GM12878 (cell line): ENCODE measurements around the gene EPHB1. TPM values are rescaled to one million over a fixed set of nuclear protein-coding genes. Genes with fewer than 3 reads are reported as not detected.
"Not testable (repeated sequence)": the region's sequence is repeated elsewhere in the genome, so short reads cannot be mapped to it uniquely, and the experiment has no call there.

ENCODE experiments used
- ATAC-seq: fragments of 200-7000 bp; cut with Tn5 transposase; 3 replicates; pipeline ENCODE4 v1.9.1; 2020; ENCODE audit warnings: mild to moderate bottlenecking, moderate library complexity
- BruUV-seq: library from RNA; stranded (reverse); fragments of 400-500 nt; replicated peaks from 2 replicates; lab custom pipeline; 2021; lab: Mats Ljungman, UMichigan
- CTCF ChIA-PET: fragments of 300-600 bp; sonication (Branson Sonifier 250); formaldehyde crosslinking; extraction: SDS; loops from one replicate; lab custom pipeline; 2021; ENCODE audit warnings: inconsistent platforms; lab: Yijun Ruan, JAX
- POLR2A ChIA-PET: fragments of 350-600 bp; formaldehyde crosslinking; extraction: SDS; loops from one replicate; lab custom pipeline; 2021; ENCODE audit warnings: inconsistent platforms; lab: Charles Lee
- RAD21 ChIA-PET: fragments of 300-600 bp; sonication (Branson Sonifier 250); formaldehyde crosslinking; loops from one replicate; lab custom pipeline; 2023; ENCODE audit warnings: antibody characterized with exemption; ENCODE audit not compliant: unreplicated experiment; lab: Charles Lee
- SMC1A ChIA-PET: fragments of 300-600 bp; sonication (Branson Sonifier 250); formaldehyde crosslinking; loops from one replicate; lab custom pipeline; 2023; ENCODE audit not compliant: unreplicated experiment, uncharacterized antibody; lab: Charles Lee
- DNase-seq: peaks from one replicate; pipeline ENCODE4 v3.0.0-alpha.2; 2011; ENCODE audit warnings: low read depth, low spot score
- FAIRE-seq: peaks from 3 replicates; lab custom pipeline; 2011; peaks lifted over from hg19 to GRCh38; lab: Jason Lieb, UNC
- H2AFZ ChIP-seq: 2 replicates; pipeline ENCODE4 v1.6.0; 2011; ENCODE audit warnings: low read depth, low read length, control low read depth; ENCODE audit not compliant: control insufficient read depth
- H3K27ac ChIP-seq: 2 replicates; pipeline ENCODE4 v1.5.1; 2011; ENCODE audit warnings: control low read depth; ENCODE audit not compliant: control insufficient read depth, insufficient read depth
- H3K27me3 ChIP-seq, 2 experiments: replicated peaks in 1 of 2; 2 replicates each; pipeline versions ENCODE4 v1.6.0 to v1.6.1; 2011; ENCODE audit warnings: low read length in 1 of 2; ENCODE audit not compliant: control insufficient read depth in 2 of 2, insufficient read depth in 2 of 2
- H3K36me3 ChIP-seq, 2 experiments: 2 replicates each; pipeline ENCODE4 v1.5.1; 2011; ENCODE audit warnings: low read length in 1 of 2; ENCODE audit not compliant: control insufficient read depth in 2 of 2, insufficient read depth in 2 of 2
- H3K4me1 ChIP-seq: 2 replicates; pipeline ENCODE4 v1.6.1; 2011; ENCODE audit warnings: mild to moderate bottlenecking, low read length, moderate library complexity, mixed read lengths; ENCODE audit not compliant: control insufficient read depth, insufficient read depth
- H3K4me2 ChIP-seq: 2 replicates; pipeline ENCODE4 v1.6.0; 2011; ENCODE audit warnings: control low read depth; ENCODE audit not compliant: control insufficient read depth, insufficient read depth
- H3K4me3 ChIP-seq: fragments of 200-600 bp; sonication (generic); 2 replicates; pipeline ENCODE4 v1.5.1; 2016
- H3K79me2 ChIP-seq: 2 replicates; pipeline ENCODE4 v1.6.0; 2011; ENCODE audit warnings: low read length; ENCODE audit not compliant: control insufficient read depth, insufficient read depth
- H3K9ac ChIP-seq: 2 replicates; pipeline ENCODE4 v1.8.0; 2011; ENCODE audit warnings: low read length, control low read depth, mixed read lengths; ENCODE audit not compliant: control insufficient read depth, insufficient read depth
- H3K9me3 ChIP-seq: replicated peaks from 3 replicates; pipeline ENCODE4 v1.5.1; 2011; ENCODE audit warnings: mild to moderate bottlenecking, low read length; ENCODE audit not compliant: control insufficient read depth, insufficient read depth
- H4K20me1 ChIP-seq: 2 replicates; pipeline ENCODE4 v1.6.0; 2011; ENCODE audit not compliant: control insufficient read depth, insufficient read depth
- ATF7 ChIP-seq: fragments of 450-650 bp; IDR thresholded peaks from 2 replicates; pipeline ENCODE4 v1.6.1; 2016; ENCODE audit warnings: low read depth, mild to moderate bottlenecking
- JUNB ChIP-seq: IDR thresholded peaks from 2 replicates; pipeline ENCODE4 v1.6.1; 2016; ENCODE audit warnings: antibody characterized with exemption, mild to moderate bottlenecking
- MEF2A ChIP-seq: IDR thresholded peaks from 2 replicates; pipeline ENCODE4 v1.6.1; 2011; ENCODE audit warnings: low read depth, mild to moderate bottlenecking, low read length, moderate library complexity; ENCODE audit not compliant: insufficient read depth
- PAX5 ChIP-seq: IDR thresholded peaks from 2 replicates; pipeline ENCODE4 v1.6.1; 2011; ENCODE audit warnings: low read depth, low read length, borderline replicate concordance
- SREBF2 ChIP-seq: IDR thresholded peaks from 2 replicates; pipeline ENCODE4 v1.6.1; 2012; ENCODE audit warnings: mild to moderate bottlenecking, low read length
- ZBTB40 ChIP-seq: fragments of 450-650 bp; IDR thresholded peaks from 2 replicates; pipeline ENCODE4 v1.6.1; 2016; ENCODE audit warnings: mild to moderate bottlenecking, moderate library complexity, borderline replicate concordance
- ZNF384 ChIP-seq: IDR thresholded peaks from 2 replicates; pipeline ENCODE4 v1.6.1; 2012; ENCODE audit warnings: low read depth, mild to moderate bottlenecking, low read length, improper control_type of control experiment, borderline replicate concordance
- ZNF592 ChIP-seq: fragments of 450-650 bp; IDR thresholded peaks from 2 replicates; pipeline ENCODE4 v1.6.1; 2017; ENCODE audit warnings: mild to moderate bottlenecking, moderate library complexity
- WGBS: methylation state at CpG from one replicate; pipeline ENCODE4 v1.1.6; 2016; ENCODE audit warnings: low lambda C conversion rate; ENCODE audit not compliant: insufficient replicate concordance, insufficient coverage; ENCODE audit errors: missing lambda C conversion rate; 5-methylcytosine and 5-hydroxymethylcytosine counted together
- in situ Hi-C: fragments of 300-500 bp; cut with MboI; formaldehyde crosslinking; loops from 9 replicates; pipeline ENCODE4 v1.14.3; 2018; ENCODE audit warnings: mixed read lengths
- intact Hi-C: fragments of 100-400 bp; cut with micrococcal nuclease; formaldehyde crosslinking; loops from one replicate; pipeline ENCODE4 v1.14.2; 2022; ENCODE audit not compliant: unreplicated experiment
- polyA plus RNA-seq, 11 experiments: library from polyadenylated mRNA; depleted of rRNA in 4 of 11; unstranded in 6 of 11; stranded (reverse) in 5 of 11; fragments of >200 nt; fragmentation: Nextera tagmentation in 4 of 11; fragmentation: Illumina TruSeq in 1 of 11; extraction: Ambion mirVana in 4 of 11; extraction: Trizol in 1 of 11; gene quantifications; 1 replicate in 1 of 11; 2 replicates in 10 of 11; pipeline versions ENCODE4 v1.2.1 to v1.2.3, GENCODE V29; 2011 to 2016; ENCODE audit warnings: inconsistent platforms in 2 of 11, missing spikeins in 2 of 11, low read depth in 1 of 11
- total RNA-seq, 4 experiments: library from RNA; depleted of rRNA in 3 of 4; stranded (reverse); fragments of >200 nt in 3 of 4; fragmentation: Illumina TruSeq in 1 of 4; extraction: Trizol in 1 of 4; gene quantifications; 2 replicates each; pipeline versions ENCODE4 v1.2.1 to v1.2.3, GENCODE V29; 2013 to 2021

Gene EPHB1
- total and polyA plus RNA-seq, 10 of the 15 experiments (the other 5 are each of a cell fraction or from before 2014, with no cell fraction given), result 0.33 to 23.8 (median 1.2) TPM

GRCh38 chr3:134777341-134777740, 17.7 kb upstream of the EPHB1 start (continued):
- TF ChIP-seq MEF2A, result no peak
- TF ChIP-seq PAX5, result no peak
- TF ChIP-seq ZNF592, result no peak
- TF ChIP-seq ZBTB40, result no peak
- peak; percentile 41; the same call in 1 of the 2 replicates for TF ChIP-seq ATF7
- TF ChIP-seq SREBF2, result no peak
- TF ChIP-seq JUNB, result no peak
- peak; percentile 75; the same call in 1 of the 2 replicates for TF ChIP-seq ZNF384
- TF ChIP-seq, all 136 proteins: peak for 4

- H3K4me3 ChIP-seq, H3K4me2 ChIP-seq, POLR2A ChIA-PET, FAIRE-seq, H4K20me1 ChIP-seq, H3K9me3 ChIP-seq, H3K79me2 ChIP-seq, RAD21 ChIA-PET, ATAC-seq, H3K36me3 ChIP-seq, H3K4me1 ChIP-seq, H3K27me3 ChIP-seq, SMC1A ChIA-PET, intact Hi-C loops, BruUV-seq, DNase-seq, H2AFZ ChIP-seq, H3K9ac ChIP-seq, H3K27ac ChIP-seq: not testable (repeated sequence)
- WGBS, result 33% methylated on average over 4 of the region's 4 CpGs
- CTCF ChIA-PET, result interaction anchor here (0.8 kb wide), 1 partner anchor 715 kb away, joined by 3 read pairs; no protein-coding TSS in a partner anchor
- in situ Hi-C loops, result loop anchor here (25.0 kb wide), 1 partner anchor 1099 kb away; no protein-coding TSS in a partner anchor
Measured at GRCh38 chr3:134788283-134788682, 6.8 kb upstream of the EPHB1 start.
